ENCODE results near the gene PSORS1C2.

PSORS1C2 gene

GRCh38 chr6:31143148-31143547, 4.3 kb upstream of the PSORS1C2 start:
- Histone ChIP-seq H3K27ac (ENCODE audit: insufficient read depth, low read length, poor library complexity, severe bottlenecking) (no peak overlapping the region), H3K4me3 (ENCODE audit: insufficient read depth, low read depth, low read length, poor library complexity, severe bottlenecking) (no peak overlapping the region), H3K36me3 (ENCODE audit: control insufficient read depth, insufficient read depth, low read length) (peaks cover 5% of the 10 kb centered on the region), H3K9me3 (ENCODE audit: control insufficient read depth, low read length) (no peaks in the 10 kb centered on the region), H3K27me3 (replicated peaks; ENCODE audit: control insufficient read depth, insufficient read depth, low read length, poor library complexity, severe bottlenecking) (no peaks in the 10 kb centered on the region), H3K4me1 (ENCODE audit: control insufficient read depth, insufficient read depth, low read length, poor library complexity, severe bottlenecking) (no peaks in the 10 kb centered on the region)
- DNase-seq: no peak

- Histone ChIP-seq H3K27ac (ENCODE audit: insufficient read depth, low read length, poor library complexity, severe bottlenecking) (no peak overlapping the region), H3K4me3 (ENCODE audit: insufficient read depth, low read depth, low read length, poor library complexity, severe bottlenecking) (no peak overlapping the region), H3K9me3 (ENCODE audit: control insufficient read depth, low read length) (no peaks in the 10 kb centered on the region), H3K27me3 (replicated peaks; ENCODE audit: control insufficient read depth, insufficient read depth, low read length, poor library complexity, severe bottlenecking) (no peaks in the 10 kb centered on the region), H3K36me3 (ENCODE audit: control insufficient read depth, insufficient read depth, low read length) (peaks cover 5% of the 10 kb centered on the region), H3K4me1 (ENCODE audit: control insufficient read depth, insufficient read depth, low read length, poor library complexity, severe bottlenecking) (peaks cover 5% of the 10 kb centered on the region)
- DNase-seq: no peak
Observed at GRCh38 chr6:31142361-31142761, 3.5 kb upstream of the PSORS1C2 start.

GRCh38 chr6:31140643-31141042, 1.8 kb upstream of the PSORS1C2 start:
- Histone ChIP-seq H3K4me1 (ENCODE audit: control insufficient read depth, insufficient read depth, low read length, poor library complexity, severe bottlenecking) (peaks cover 5% of the 10 kb centered on the region), H3K4me3 (ENCODE audit: insufficient read depth, low read depth, low read length, poor library complexity, severe bottlenecking) (no peak overlapping the region), H3K36me3 (ENCODE audit: control insufficient read depth, insufficient read depth, low read length) (peaks cover 5% of the 10 kb centered on the region), H3K27me3 (replicated peaks; ENCODE audit: control insufficient read depth, insufficient read depth, low read length, poor library complexity, severe bottlenecking) (no peaks in the 10 kb centered on the region), H3K27ac (ENCODE audit: insufficient read depth, low read length, poor library complexity, severe bottlenecking) (no peak overlapping the region), H3K9me3 (ENCODE audit: control insufficient read depth, low read length) (no peaks in the 10 kb centered on the region)
- DNase-seq: no peak

- H3K9me3 ChIP-seq (ENCODE audit: control insufficient read depth, low read length): no peaks in the 10 kb centered on the region
- H3K36me3 ChIP-seq (ENCODE audit: control insufficient read depth, insufficient read depth, low read length): peaks cover 5% of the 10 kb centered on the region
- no peak overlapping the region for H3K27ac ChIP-seq (ENCODE audit: insufficient read depth, low read length, poor library complexity, severe bottlenecking)
- peaks cover 5% of the 10 kb centered on the region for H3K4me1 ChIP-seq (ENCODE audit: control insufficient read depth, insufficient read depth, low read length, poor library complexity, severe bottlenecking)
- no peaks in the 10 kb centered on the region for H3K27me3 ChIP-seq (replicated peaks; ENCODE audit: control insufficient read depth, insufficient read depth, low read length, poor library complexity, severe bottlenecking)
- no peak for DNase-seq
- H3K4me3 ChIP-seq (ENCODE audit: insufficient read depth, low read depth, low read length, poor library complexity, severe bottlenecking): no peak overlapping the region
Observed at GRCh38 chr6:31139599-31139998, 733 bp upstream of the PSORS1C2 start.

- no peak overlapping the region for H3K4me3 ChIP-seq (ENCODE audit: insufficient read depth, low read depth, low read length, poor library complexity, severe bottlenecking)
- peaks cover 5% of the 10 kb centered on the region for H3K4me1 ChIP-seq (ENCODE audit: control insufficient read depth, insufficient read depth, low read length, poor library complexity, severe bottlenecking)
- no peaks in the 10 kb centered on the region for H3K27me3 ChIP-seq (replicated peaks; ENCODE audit: control insufficient read depth, insufficient read depth, low read length, poor library complexity, severe bottlenecking)
- H3K9me3 ChIP-seq (ENCODE audit: control insufficient read depth, low read length): no peaks in the 10 kb centered on the region
- H3K27ac ChIP-seq (ENCODE audit: insufficient read depth, low read length, poor library complexity, severe bottlenecking): no peak overlapping the region
- no peaks in the 10 kb centered on the region for H3K36me3 ChIP-seq (ENCODE audit: control insufficient read depth, insufficient read depth, low read length)
- DNase-seq: no peak
Observed at GRCh38 chr6:31135710-31136109, 3.2 kb downstream of the PSORS1C2 start.

GRCh38 chr6:31132806-31133205, 6.1 kb downstream of the PSORS1C2 start:
- Histone ChIP-seq H3K9me3 (ENCODE audit: control insufficient read depth, low read length) (no peaks in the 10 kb centered on the region), H3K27ac (ENCODE audit: insufficient read depth, low read length, poor library complexity, severe bottlenecking) (no peak overlapping the region), H3K27me3 (replicated peaks; ENCODE audit: control insufficient read depth, insufficient read depth, low read length, poor library complexity, severe bottlenecking) (no peaks in the 10 kb centered on the region), H3K4me1 (ENCODE audit: control insufficient read depth, insufficient read depth, low read length, poor library complexity, severe bottlenecking) (peaks cover 4% of the 10 kb centered on the region), H3K36me3 (ENCODE audit: control insufficient read depth, insufficient read depth, low read length) (no peaks in the 10 kb centered on the region), H3K4me3 (ENCODE audit: insufficient read depth, low read depth, low read length, poor library complexity, severe bottlenecking) (no peak overlapping the region)
- no peak for DNase-seq

GRCh38 chr6:31131595-31131994, 7.3 kb downstream of the PSORS1C2 start:
- H3K9me3 ChIP-seq (ENCODE audit: control insufficient read depth, low read length): no peaks in the 10 kb centered on the region
- no peaks in the 10 kb centered on the region for H3K27me3 ChIP-seq (replicated peaks; ENCODE audit: control insufficient read depth, insufficient read depth, low read length, poor library complexity, severe bottlenecking)
- H3K4me1 ChIP-seq (ENCODE audit: control insufficient read depth, insufficient read depth, low read length, poor library complexity, severe bottlenecking): no peaks in the 10 kb centered on the region
- H3K27ac ChIP-seq (ENCODE audit: insufficient read depth, low read length, poor library complexity, severe bottlenecking): no peak overlapping the region
- DNase-seq: no peak
- H3K36me3 ChIP-seq (ENCODE audit: control insufficient read depth, insufficient read depth, low read length): no peaks in the 10 kb centered on the region
- H3K4me3 ChIP-seq (ENCODE audit: insufficient read depth, low read depth, low read length, poor library complexity, severe bottlenecking): no peak overlapping the region

GRCh38 chr6:31130751-31131150, 8.1 kb downstream of the PSORS1C2 start:
- Histone ChIP-seq H3K4me3 (ENCODE audit: insufficient read depth, low read depth, low read length, poor library complexity, severe bottlenecking) (no peak overlapping the region), H3K9me3 (ENCODE audit: control insufficient read depth, low read length) (no peaks in the 10 kb centered on the region), H3K36me3 (ENCODE audit: control insufficient read depth, insufficient read depth, low read length) (no peaks in the 10 kb centered on the region), H3K4me1 (ENCODE audit: control insufficient read depth, insufficient read depth, low read length, poor library complexity, severe bottlenecking) (no peaks in the 10 kb centered on the region), H3K27me3 (replicated peaks; ENCODE audit: control insufficient read depth, insufficient read depth, low read length, poor library complexity, severe bottlenecking) (no peaks in the 10 kb centered on the region), H3K27ac (ENCODE audit: insufficient read depth, low read length, poor library complexity, severe bottlenecking) (no peak overlapping the region)
- no peak for DNase-seq

GRCh38 chr6:31129130-31129529, 9.7 kb downstream of the PSORS1C2 start:
- Histone ChIP-seq H3K27me3 (replicated peaks; ENCODE audit: control insufficient read depth, insufficient read depth, low read length, poor library complexity, severe bottlenecking) (no peaks in the 10 kb centered on the region), H3K27ac (ENCODE audit: insufficient read depth, low read length, poor library complexity, severe bottlenecking) (no peak overlapping the region), H3K4me1 (ENCODE audit: control insufficient read depth, insufficient read depth, low read length, poor library complexity, severe bottlenecking) (no peaks in the 10 kb centered on the region), H3K9me3 (ENCODE audit: control insufficient read depth, low read length) (no peaks in the 10 kb centered on the region), H3K36me3 (ENCODE audit: control insufficient read depth, insufficient read depth, low read length) (no peaks in the 10 kb centered on the region), H3K4me3 (ENCODE audit: insufficient read depth, low read depth, low read length, poor library complexity, severe bottlenecking) (no peak overlapping the region)
- DNase-seq: no peak

- Histone ChIP-seq H3K27ac (ENCODE audit: insufficient read depth, low read length, poor library complexity, severe bottlenecking) (no peak overlapping the region), H3K36me3 (ENCODE audit: control insufficient read depth, insufficient read depth, low read length) (no peaks in the 10 kb centered on the region), H3K27me3 (replicated peaks; ENCODE audit: control insufficient read depth, insufficient read depth, low read length, poor library complexity, severe bottlenecking) (no peaks in the 10 kb centered on the region), H3K4me3 (ENCODE audit: insufficient read depth, low read depth, low read length, poor library complexity, severe bottlenecking) (no peak overlapping the region), H3K4me1 (ENCODE audit: control insufficient read depth, insufficient read depth, low read length, poor library complexity, severe bottlenecking) (no peaks in the 10 kb centered on the region), H3K9me3 (ENCODE audit: control insufficient read depth, low read length) (no peaks in the 10 kb centered on the region)
- DNase-seq: peak; percentile 30 to 59 (median 43)
Observed at GRCh38 chr6:31128093-31128676, 10.7 kb downstream of the PSORS1C2 start.

Measured in effector memory CD4-positive, alpha-beta T cell (primary cell).